ENCODE results near the gene IL1RAPL1. TPM values are rescaled to one million over a fixed set of nuclear protein-coding genes. Genes with fewer than 3 reads are reported as not detected.

The IL1RAPL1 gene
- total RNA-seq, 2 donors from 2014 or later: 0.66 to 1.1 TPM

GRCh38 chrX:28910487-28910886 is 323.2 kb downstream of the IL1RAPL1 start:
- Histone ChIP-seq H3K27me3 (ENCODE audit: control insufficient read depth, insufficient read depth, low read length, poor library complexity, severe bottlenecking) (no peaks in the 10 kb centered on the region), H3K9ac (ENCODE audit: extremely low read depth, low read length, poor library complexity, severe bottlenecking) (no peak overlapping the region), H3K36me3 (ENCODE audit: control insufficient read depth, insufficient read depth, low read length) (no peaks in the 10 kb centered on the region), H3K9me3 (ENCODE audit: control insufficient read depth, low read length) (no peaks in the 10 kb centered on the region), H3K4me3 (ENCODE audit: low read length) (no peak overlapping the region), H3K4me1 (ENCODE audit: control insufficient read depth, insufficient read depth, low read length) (no peaks in the 10 kb centered on the region), H3K27ac (ENCODE audit: low read depth, low read length) (no peak overlapping the region)
- Mint-ChIP-seq H3K36me3 (ENCODE audit: low read depth) (no peaks in the 10 kb centered on the region), H3K4me3 (no peak overlapping the region), H3K9me3 (no peaks in the 10 kb centered on the region), H3K27me3 (ENCODE audit: insufficient read depth) (no peaks in the 10 kb centered on the region), H3K4me1 (no peaks in the 10 kb centered on the region), H3K27ac (no peak overlapping the region)
- no peak for TF ChIP-seq CTCF (conservative IDR thresholded peaks at IDR 0.05)
- no peak for DNase-seq
- 20% methylated on average over 1 of the region's 2 CpGs; no CpG with 5 or more reads in 1 of the 2 experiments for WGBS, 2 experiments (ENCODE audit: insufficient coverage in 1 of 2, insufficient read length in 1 of 2)

- Mint-ChIP-seq H3K27me3 (ENCODE audit: insufficient read depth) (no peaks in the 10 kb centered on the region), H3K4me3 (no peak overlapping the region), H3K27ac (peak overlapping the region; percentile 26), H3K36me3 (ENCODE audit: low read depth) (no peaks in the 10 kb centered on the region), H3K9me3 (no peaks in the 10 kb centered on the region), H3K4me1 (peaks cover 9% of the 10 kb centered on the region)
- Histone ChIP-seq H3K9ac (ENCODE audit: extremely low read depth, low read length, poor library complexity, severe bottlenecking) (no peak overlapping the region), H3K27me3 (ENCODE audit: control insufficient read depth, insufficient read depth, low read length, poor library complexity, severe bottlenecking) (no peaks in the 10 kb centered on the region), H3K4me3 (ENCODE audit: low read length) (no peak overlapping the region), H3K27ac (ENCODE audit: low read depth, low read length) (no peak overlapping the region), H3K9me3 (ENCODE audit: control insufficient read depth, low read length) (no peaks in the 10 kb centered on the region), H3K36me3 (ENCODE audit: control insufficient read depth, insufficient read depth, low read length) (no peaks in the 10 kb centered on the region), H3K4me1 (ENCODE audit: control insufficient read depth, insufficient read depth, low read length) (no peaks in the 10 kb centered on the region)
- 33 to 69% methylated on average over 1 to 4 of the region's 5 CpGs for WGBS, 2 experiments (ENCODE audit: insufficient coverage in 1 of 2, insufficient read length in 1 of 2)
- no peak for DNase-seq
- no peak for TF ChIP-seq CTCF (conservative IDR thresholded peaks at IDR 0.05)
These were observed 333.1 kb downstream of the IL1RAPL1 start for GRCh38 chrX:28920153-28920943.

- Histone ChIP-seq H3K27ac (ENCODE audit: low read depth, low read length) (no peak overlapping the region), H3K27me3 (ENCODE audit: control insufficient read depth, insufficient read depth, low read length, poor library complexity, severe bottlenecking) (no peaks in the 10 kb centered on the region), H3K36me3 (ENCODE audit: control insufficient read depth, insufficient read depth, low read length) (no peaks in the 10 kb centered on the region), H3K9me3 (ENCODE audit: control insufficient read depth, low read length) (no peaks in the 10 kb centered on the region), H3K4me1 (ENCODE audit: control insufficient read depth, insufficient read depth, low read length) (no peaks in the 10 kb centered on the region), H3K4me3 (ENCODE audit: low read length) (no peak overlapping the region), H3K9ac (ENCODE audit: extremely low read depth, low read length, poor library complexity, severe bottlenecking) (no peak overlapping the region)
- WGBS, 2 experiments (ENCODE audit: insufficient coverage in 1 of 2, insufficient read length in 1 of 2): 85% methylated on average over 1 of the region's 2 CpGs; no CpG with 5 or more reads in 1 of the 2 experiments
- Mint-ChIP-seq H3K9me3 (no peaks in the 10 kb centered on the region), H3K4me1 (peaks cover 9% of the 10 kb centered on the region), H3K4me3 (no peak overlapping the region), H3K36me3 (ENCODE audit: low read depth) (no peaks in the 10 kb centered on the region), H3K27ac (no peak overlapping the region), H3K27me3 (ENCODE audit: insufficient read depth) (no peaks in the 10 kb centered on the region)
- TF ChIP-seq CTCF (conservative IDR thresholded peaks at IDR 0.05): no peak
- no peak for DNase-seq
These were observed 334.9 kb downstream of the IL1RAPL1 start for GRCh38 chrX:28922106-28922505.
